H9 (cell line): Measurements from ENCODE around the gene EPM2A. TPM values are rescaled to one million over a fixed set of nuclear protein-coding genes. Genes with fewer than 3 reads are reported as not detected.

Experiments used
- DNase-seq: peaks from one replicate; pipeline ENCODE4 v3.0.0-alpha.2; 2017
- H2AFZ ChIP-seq: one replicate; pipeline ENCODE4 v1.6.1; 2013; ENCODE audit warnings: mild to moderate bottlenecking, low read length, control low read depth, moderate library complexity
- H2AK5ac ChIP-seq: 2 replicates; pipeline ENCODE4 v1.6.1; 2013; ENCODE audit warnings: low read length, control low read depth, mixed read lengths; ENCODE audit not compliant: insufficient read length
- H2BK120ac ChIP-seq: one replicate; pipeline ENCODE4 v1.6.1; 2013; ENCODE audit warnings: low read depth, mild to moderate bottlenecking, low read length, control low read depth, inconsistent platforms; ENCODE audit not compliant: poor library complexity, severe bottlenecking
- H2BK12ac ChIP-seq: 2 replicates; pipeline ENCODE4 v1.6.1; 2013; ENCODE audit warnings: low read length, control low read depth, mixed read lengths, low read depth; ENCODE audit not compliant: insufficient read length
- H2BK15ac ChIP-seq: 2 replicates; pipeline ENCODE4 v1.6.1; 2013; ENCODE audit warnings: low read depth, low read length, control low read depth
- H2BK20ac ChIP-seq: one replicate; pipeline ENCODE4 v1.6.1; 2013; ENCODE audit warnings: low read depth, mild to moderate bottlenecking, low read length, control low read depth, inconsistent platforms; ENCODE audit not compliant: poor library complexity, severe bottlenecking
- H2BK5ac ChIP-seq: 2 replicates; pipeline ENCODE4 v1.6.1; 2013; ENCODE audit warnings: low read length, control low read depth, mixed read lengths; ENCODE audit not compliant: insufficient read length
- H3K14ac ChIP-seq: 2 replicates; pipeline ENCODE4 v1.6.1; 2013; ENCODE audit warnings: low read length, control low read depth; ENCODE audit not compliant: insufficient read depth
- H3K18ac ChIP-seq: 2 replicates; pipeline ENCODE4 v1.6.1; 2013; ENCODE audit warnings: low read depth, mild to moderate bottlenecking, mixed read lengths, low read length, control low read depth; ENCODE audit not compliant: insufficient read length
- H3K23ac ChIP-seq: 2 replicates; pipeline ENCODE4 v1.6.1; 2013; ENCODE audit warnings: low read length, control low read depth, mixed read lengths, low read depth; ENCODE audit not compliant: insufficient read length
- H3K23me2 ChIP-seq: 2 replicates; pipeline ENCODE4 v1.6.1; 2013; ENCODE audit warnings: low read depth, mild to moderate bottlenecking, mixed read lengths, low read length, control low read depth; ENCODE audit not compliant: insufficient read length, poor library complexity, severe bottlenecking
- H3K27ac ChIP-seq: 2 replicates; pipeline ENCODE4 v1.5.1; 2013; ENCODE audit warnings: low read length, control low read depth, mixed read lengths, low read depth; ENCODE audit not compliant: insufficient read length
- H3K27me3 ChIP-seq: 2 replicates; pipeline ENCODE4 v1.6.1; 2013; ENCODE audit warnings: low read length, control low read depth, inconsistent platforms; ENCODE audit not compliant: insufficient read depth
- H3K4ac ChIP-seq: 2 replicates; pipeline ENCODE4 v1.6.1; 2013; ENCODE audit warnings: low read depth, mild to moderate bottlenecking, control low read depth, inconsistent platforms, low read length, moderate library complexity
- H3K4me1 ChIP-seq: 2 replicates; pipeline ENCODE4 v1.6.1; 2013; ENCODE audit warnings: low read length, control low read depth, inconsistent platforms; ENCODE audit not compliant: insufficient read depth
- H3K4me2 ChIP-seq: 2 replicates; pipeline ENCODE4 v1.6.1; 2013; ENCODE audit warnings: low read length, control low read depth, mixed read lengths; ENCODE audit not compliant: insufficient read length, insufficient read depth
- H3K56ac ChIP-seq: 2 replicates; pipeline ENCODE4 v1.6.1; 2013; ENCODE audit warnings: low read depth, mild to moderate bottlenecking, mixed read lengths, low read length, control low read depth; ENCODE audit not compliant: insufficient read length
- H3K79me1 ChIP-seq: 2 replicates; pipeline ENCODE4 v1.6.1; 2013; ENCODE audit warnings: low read depth, mild to moderate bottlenecking, moderate library complexity, low read length, control low read depth, inconsistent platforms; ENCODE audit not compliant: insufficient read depth, poor library complexity, severe bottlenecking
- H3K79me2 ChIP-seq: 2 replicates; pipeline ENCODE4 v1.6.1; 2013; ENCODE audit warnings: low read length, control low read depth, inconsistent platforms; ENCODE audit not compliant: insufficient read depth
- H3K9ac ChIP-seq: 2 replicates; pipeline ENCODE4 v1.6.1; 2013; ENCODE audit warnings: low read length, control low read depth, mixed read lengths; ENCODE audit not compliant: insufficient read length; ENCODE audit errors: extremely low read depth
- H3K9me3 ChIP-seq: one replicate; pipeline ENCODE4 v1.6.1; 2013; ENCODE audit warnings: low read depth, low read length, inconsistent platforms; ENCODE audit not compliant: control insufficient read depth
- H3T11ph ChIP-seq: one replicate; pipeline ENCODE4 v1.6.1; 2013; ENCODE audit warnings: mild to moderate bottlenecking, low read length, control low read depth, inconsistent platforms
- H4K20me1 ChIP-seq: one replicate; pipeline ENCODE4 v1.6.1; 2013; ENCODE audit not compliant: control insufficient read depth, insufficient read length, insufficient read depth
- H4K5ac ChIP-seq: 2 replicates; pipeline ENCODE4 v1.6.1; 2013; ENCODE audit warnings: low read depth, mild to moderate bottlenecking, mixed read lengths, low read length, control low read depth; ENCODE audit not compliant: insufficient read length
- H4K8ac ChIP-seq: replicated peaks from 2 replicates; pipeline ENCODE4 v1.6.1; 2013; ENCODE audit warnings: low read length, control low read depth, mixed read lengths, low read depth; ENCODE audit not compliant: insufficient read length
- H4K91ac ChIP-seq: 2 replicates; pipeline ENCODE4 v1.6.1; 2013; ENCODE audit warnings: low read depth, mild to moderate bottlenecking, moderate library complexity, mixed read lengths, low read length, control low read depth; ENCODE audit not compliant: insufficient read length
- H3K27ac Mint-ChIP-seq, 3 experiments: 2 replicates in 2 of 3; 3 replicates in 1 of 3; pipeline ENCODE4 v1.8.0; 2020 to 2021; ENCODE audit warnings: mixed read lengths in 3 of 3, mild to moderate bottlenecking in 1 of 3, moderate library complexity in 1 of 3
- H3K27me3 Mint-ChIP-seq: 2 replicates; pipeline ENCODE4 v1.8.0; 2021; ENCODE audit warnings: low read depth, mild to moderate bottlenecking, moderate library complexity, mixed read lengths
- H3K36me3 Mint-ChIP-seq, 3 experiments: 2 replicates in 2 of 3; 3 replicates in 1 of 3; pipeline ENCODE4 v1.8.0; 2020 to 2021; ENCODE audit warnings: low read depth in 3 of 3, mixed read lengths in 3 of 3; ENCODE audit not compliant: insufficient read depth in 1 of 3
- H3K4me1 Mint-ChIP-seq, 2 experiments: 2 replicates each; pipeline ENCODE4 v1.8.0; 2020; ENCODE audit warnings: mixed read lengths in 2 of 2
- H3K4me3 Mint-ChIP-seq, 2 experiments: 2 replicates in 1 of 2; 3 replicates in 1 of 2; pipeline ENCODE4 v1.8.0; 2020 to 2021; ENCODE audit warnings: mild to moderate bottlenecking in 2 of 2, mixed read lengths in 2 of 2, moderate library complexity in 1 of 2
- H3K9me3 Mint-ChIP-seq, 2 experiments: 2 replicates in 1 of 2; 3 replicates in 1 of 2; pipeline ENCODE4 v1.8.0; 2020; ENCODE audit warnings: mild to moderate bottlenecking in 2 of 2, mixed read lengths in 2 of 2, moderate library complexity in 1 of 2
- total RNA-seq: library from RNA; stranded (reverse); gene quantifications from 2 replicates; pipeline ENCODE4 v1.2.1, GENCODE V29; 2021
- TF ChIP-seq, protein P1 (sequence below): fragments of 200-600 bp; sonication (generic); conservative IDR thresholded peaks from 3 replicates; pipeline ENCODE4 v1.8.0; 2021; ENCODE audit warnings: antibody characterized with exemption, mild to moderate bottlenecking

EPM2A gene
- total RNA-seq, 1 experiment from 2014 or later = 8.2 TPM

DNA sequence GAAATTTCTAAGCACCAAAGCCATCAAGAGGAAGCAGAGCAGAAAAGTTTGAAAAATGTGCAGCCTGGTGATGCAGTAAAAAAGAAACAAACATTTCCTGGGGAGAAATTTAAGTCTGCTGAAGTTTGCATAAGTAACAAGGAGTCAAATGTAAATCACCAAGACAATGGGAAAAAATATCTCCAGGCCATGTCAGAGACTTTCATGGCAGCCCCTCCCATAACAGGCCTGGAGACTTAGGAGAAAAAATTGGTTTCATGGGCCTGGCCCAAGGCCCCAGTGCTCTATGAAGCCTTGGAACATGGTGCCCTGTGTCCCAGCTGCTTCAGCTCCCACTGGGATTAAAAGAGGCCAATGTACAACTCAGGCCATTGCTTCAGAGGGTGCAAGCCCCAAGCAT is 30.1 kb upstream of the EPM2A start:
- Histone ChIP-seq H2BK12ac (no peak overlapping the region), H4K5ac (no peak overlapping the region), H3K23ac (no peak overlapping the region), H2BK15ac (no peak overlapping the region), H3K4me1 (no peaks in the 10 kb centered on the region), H3K79me1 (no peaks in the 10 kb centered on the region), H3K9ac (no peak overlapping the region), H2BK20ac (no peak overlapping the region), H2AK5ac (no peak overlapping the region), H3K9me3 (no peaks in the 10 kb centered on the region), H4K20me1 (no peaks in the 10 kb centered on the region), H4K91ac (no peak overlapping the region), H3K4ac (no peak overlapping the region), H2AFZ (no peak overlapping the region), H2BK5ac (no peak overlapping the region), H3K14ac (no peak overlapping the region), H3K27me3 (no peaks in the 10 kb centered on the region), H4K8ac (no peak overlapping the region), H3K79me2 (no peaks in the 10 kb centered on the region), H3T11ph (no peak overlapping the region), H3K56ac (no peak overlapping the region), H3K27ac (no peak overlapping the region), H3K18ac (no peak overlapping the region), H3K4me2 (no peak overlapping the region), H3K23me2 (no peaks in the 10 kb centered on the region), H2BK120ac (no peak overlapping the region)
- no peak overlapping the region for H3K27ac Mint-ChIP-seq
- TF ChIP-seq, protein P1, sequence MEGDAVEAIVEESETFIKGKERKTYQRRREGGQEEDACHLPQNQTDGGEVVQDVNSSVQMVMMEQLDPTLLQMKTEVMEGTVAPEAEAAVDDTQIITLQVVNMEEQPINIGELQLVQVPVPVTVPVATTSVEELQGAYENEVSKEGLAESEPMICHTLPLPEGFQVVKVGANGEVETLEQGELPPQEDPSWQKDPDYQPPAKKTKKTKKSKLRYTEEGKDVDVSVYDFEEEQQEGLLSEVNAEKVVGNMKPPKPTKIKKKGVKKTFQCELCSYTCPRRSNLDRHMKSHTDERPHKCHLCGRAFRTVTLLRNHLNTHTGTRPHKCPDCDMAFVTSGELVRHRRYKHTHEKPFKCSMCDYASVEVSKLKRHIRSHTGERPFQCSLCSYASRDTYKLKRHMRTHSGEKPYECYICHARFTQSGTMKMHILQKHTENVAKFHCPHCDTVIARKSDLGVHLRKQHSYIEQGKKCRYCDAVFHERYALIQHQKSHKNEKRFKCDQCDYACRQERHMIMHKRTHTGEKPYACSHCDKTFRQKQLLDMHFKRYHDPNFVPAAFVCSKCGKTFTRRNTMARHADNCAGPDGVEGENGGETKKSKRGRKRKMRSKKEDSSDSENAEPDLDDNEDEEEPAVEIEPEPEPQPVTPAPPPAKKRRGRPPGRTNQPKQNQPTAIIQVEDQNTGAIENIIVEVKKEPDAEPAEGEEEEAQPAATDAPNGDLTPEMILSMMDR = no peak
- peaks cover 0 to 4% of the 10 kb centered on the region in 2 experiments; a peak in 2 of 4 replicates for H3K4me1 Mint-ChIP-seq
- peaks cover 0 to 6% (median 2%) of the 10 kb centered on the region in 3 experiments; a peak in 2 of 7 replicates for H3K36me3 Mint-ChIP-seq
- no peaks in the 10 kb centered on the region; the same call in 1 of the 2 replicates for H3K27me3 Mint-ChIP-seq
- H3K9me3 Mint-ChIP-seq = peaks cover 6 to 11% of the 10 kb centered on the region in 2 experiments; a peak in 2 of 5 replicates
- no peak for DNase-seq
- no peak overlapping the region for H3K4me3 Mint-ChIP-seq
